Gastroesophageal sphincter (tissue), 3 donors: ENCODE measurements around the gene CD19.

ENCODE experiments used
- POLR2A ChIP-seq, 2 donors: fragments of 450-650 bp; IDR thresholded peaks; one replicate each; pipeline ENCODE4 v1.6.1; 2017; ENCODE audit warnings: antibody characterized with exemption in 2 of 2, mild to moderate bottlenecking in 2 of 2, moderate library complexity in 1 of 2
- TF ChIP-seq, protein P1 (sequence below), 4 experiments: fragments of 200-600 bp in 2 of 4; fragments of 450-650 bp in 2 of 4; sonication (generic) in 1 of 4; IDR thresholded peaks; one replicate each; pipeline ENCODE4 v1.5.1; 2017 to 2019; ENCODE audit warnings: antibody characterized with exemption in 4 of 4, mild to moderate bottlenecking in 2 of 4, moderate library complexity in 2 of 4

- no peak for TF ChIP-seq POLR2A (IDR thresholded peaks at IDR 0.05)
- TF ChIP-seq, protein P1, sequence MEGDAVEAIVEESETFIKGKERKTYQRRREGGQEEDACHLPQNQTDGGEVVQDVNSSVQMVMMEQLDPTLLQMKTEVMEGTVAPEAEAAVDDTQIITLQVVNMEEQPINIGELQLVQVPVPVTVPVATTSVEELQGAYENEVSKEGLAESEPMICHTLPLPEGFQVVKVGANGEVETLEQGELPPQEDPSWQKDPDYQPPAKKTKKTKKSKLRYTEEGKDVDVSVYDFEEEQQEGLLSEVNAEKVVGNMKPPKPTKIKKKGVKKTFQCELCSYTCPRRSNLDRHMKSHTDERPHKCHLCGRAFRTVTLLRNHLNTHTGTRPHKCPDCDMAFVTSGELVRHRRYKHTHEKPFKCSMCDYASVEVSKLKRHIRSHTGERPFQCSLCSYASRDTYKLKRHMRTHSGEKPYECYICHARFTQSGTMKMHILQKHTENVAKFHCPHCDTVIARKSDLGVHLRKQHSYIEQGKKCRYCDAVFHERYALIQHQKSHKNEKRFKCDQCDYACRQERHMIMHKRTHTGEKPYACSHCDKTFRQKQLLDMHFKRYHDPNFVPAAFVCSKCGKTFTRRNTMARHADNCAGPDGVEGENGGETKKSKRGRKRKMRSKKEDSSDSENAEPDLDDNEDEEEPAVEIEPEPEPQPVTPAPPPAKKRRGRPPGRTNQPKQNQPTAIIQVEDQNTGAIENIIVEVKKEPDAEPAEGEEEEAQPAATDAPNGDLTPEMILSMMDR (IDR thresholded peaks at IDR 0.05), result no peak
Observed at GRCh38 chr16:28943281-28943680, 11.5 kb downstream of the CD19 start.
